Activated CD8-positive, alpha-beta memory T cell treated with anti-CD3 and anti-CD28 coated beads, Interleukin-2, amount 50 U/mL, for 24 hours (primary cell): ENCODE measurements around the gene GOT1.

Experiments used
- DNase-seq: peaks from one replicate; pipeline ENCODE4 v3.0.0-alpha.2; 2020; ENCODE audit errors: extremely low read depth

GOT1 gene

DNA sequence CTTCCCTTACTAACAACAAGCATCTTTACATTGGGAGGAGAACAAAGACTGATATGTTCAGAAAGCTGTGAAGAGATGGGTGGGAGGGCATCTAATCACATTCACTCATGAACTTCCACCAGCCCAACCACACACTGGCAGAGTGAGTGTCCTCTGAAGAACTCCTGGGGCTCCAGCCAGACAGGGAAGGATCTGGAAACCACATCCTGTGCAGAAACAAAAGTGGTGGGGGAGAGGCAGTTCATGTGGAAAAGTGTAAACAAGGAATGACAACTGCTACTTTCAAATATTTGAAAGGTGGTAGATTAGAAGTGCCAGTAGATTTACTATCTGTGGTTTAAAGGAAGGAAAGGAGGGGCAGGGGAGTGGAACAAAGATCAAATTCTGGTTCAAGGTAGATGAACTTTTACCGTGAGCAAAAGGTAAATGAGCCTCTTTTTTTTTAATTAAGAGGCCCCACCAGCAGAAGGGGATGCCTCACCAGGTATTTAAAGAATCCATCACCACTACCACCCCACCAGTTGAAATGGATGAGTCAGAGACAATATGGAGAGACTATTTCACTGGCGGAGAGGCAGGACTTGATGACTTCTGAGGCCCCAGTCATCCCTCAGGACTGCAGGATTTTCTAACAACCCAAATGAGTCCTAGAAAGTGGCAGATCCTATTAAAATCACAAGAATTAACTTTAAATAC is 34.5 kb downstream of the GOT1 start:
- no peak for DNase-seq

DNA sequence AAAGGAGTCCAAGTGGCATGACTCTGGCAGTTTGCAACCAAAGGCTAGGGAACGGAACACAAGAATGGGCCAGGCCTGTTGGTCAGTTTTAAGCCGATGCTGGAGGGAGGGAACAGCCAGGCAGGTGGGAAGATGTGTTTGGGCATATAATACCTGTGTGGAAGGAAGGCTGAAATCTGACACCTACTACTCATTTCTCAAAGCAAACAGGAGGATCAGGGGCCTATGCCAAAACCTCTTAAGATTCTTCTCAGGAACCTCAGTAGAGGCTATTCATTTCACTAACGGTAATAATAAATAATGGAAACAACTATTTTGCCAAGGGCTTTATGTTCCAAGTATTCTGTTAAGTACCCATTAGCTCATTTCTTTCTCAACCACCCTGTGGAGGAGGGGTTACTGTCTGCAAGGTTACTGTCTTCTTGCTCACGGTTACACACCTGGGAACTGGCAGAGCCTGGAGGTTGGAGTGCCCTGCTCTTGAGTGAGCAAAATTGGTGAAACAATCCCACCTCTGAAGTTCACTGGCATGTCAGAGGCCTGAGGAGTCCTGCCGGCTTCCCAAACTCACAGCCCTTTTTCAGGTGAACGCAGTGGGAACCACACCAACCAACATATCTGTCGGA is 35.5 kb downstream of the GOT1 start:
- DNase-seq: no peak

DNA sequence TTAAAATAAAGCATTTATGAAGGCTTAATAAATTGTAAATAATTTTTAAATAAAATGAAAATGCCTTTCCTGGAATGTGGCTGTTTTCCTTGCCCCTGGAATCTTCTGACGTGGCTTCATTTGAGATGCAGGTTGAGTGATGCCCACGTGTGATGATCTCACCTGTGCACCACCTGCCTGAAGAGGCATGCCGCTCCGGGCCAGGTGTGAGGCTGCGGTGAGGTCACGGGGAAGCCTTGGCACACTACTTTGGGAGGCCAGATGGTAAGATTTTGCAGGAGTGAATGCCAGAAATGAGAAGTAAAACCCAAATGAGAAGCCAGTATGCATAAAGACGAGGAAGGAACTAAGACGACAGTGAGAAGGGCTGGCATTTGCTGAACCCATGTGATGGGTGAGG is 36.2 kb downstream of the GOT1 start:
- no peak for DNase-seq

DNA sequence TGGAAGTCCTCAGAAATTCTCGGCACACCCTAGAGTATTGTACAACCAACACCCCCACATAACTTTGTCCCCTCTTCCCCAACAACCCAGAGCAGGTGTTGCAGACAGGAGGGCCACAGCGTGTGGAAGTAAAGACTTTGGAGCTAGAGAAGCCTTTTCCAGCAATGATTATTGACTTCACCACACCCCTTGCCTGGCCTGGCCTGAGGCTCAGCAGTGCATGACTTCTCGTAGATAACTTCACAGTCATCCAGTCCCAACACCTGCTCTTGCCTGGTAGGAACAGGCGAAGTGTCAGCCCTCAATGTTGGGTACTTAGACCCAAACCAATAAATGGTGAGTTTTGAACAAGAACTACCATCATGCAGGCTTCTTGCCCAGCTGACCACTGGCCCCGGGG is 36.7 kb downstream of the GOT1 start:
- no peak for DNase-seq

DNA sequence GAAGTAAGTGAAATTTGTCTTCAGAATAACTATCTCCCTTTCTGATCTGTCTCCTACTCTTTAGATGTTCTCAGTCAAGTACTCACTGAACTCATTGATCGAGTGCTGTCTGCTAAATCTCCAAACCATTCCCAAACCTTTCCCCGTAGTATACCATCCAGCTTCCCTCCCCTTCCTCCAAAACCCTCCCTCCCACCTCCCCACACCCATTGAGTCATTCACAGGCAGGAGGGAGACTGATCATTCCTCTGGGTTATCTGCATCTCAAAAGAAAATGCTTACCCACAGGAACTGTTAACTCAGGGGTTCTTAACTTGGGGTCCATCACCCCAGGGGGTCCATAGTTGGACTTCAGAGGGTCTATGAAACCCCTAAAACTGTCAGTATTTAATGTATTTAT is 37.4 kb downstream of the GOT1 start:
- DNase-seq: no peak

DNA sequence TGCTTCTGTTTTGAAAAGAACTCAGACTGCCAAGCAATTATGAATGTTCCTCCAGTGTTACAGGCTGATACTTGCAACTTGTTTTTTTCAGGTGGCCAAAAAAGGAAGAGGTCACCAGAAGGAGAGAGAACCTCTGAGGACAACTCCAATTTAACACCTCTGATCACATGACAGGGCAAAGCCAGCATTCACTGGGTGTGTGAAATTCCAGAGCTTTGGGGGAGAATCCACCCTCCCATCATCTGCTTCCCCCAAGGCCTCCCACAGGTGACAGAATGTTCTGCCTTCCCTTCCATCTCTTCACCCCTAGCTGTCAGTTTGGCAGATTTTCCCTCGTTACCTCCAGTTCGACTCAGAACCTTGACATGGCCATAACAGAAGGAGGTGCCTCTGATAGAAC is 39.1 kb downstream of the GOT1 start:
- DNase-seq: no peak

DNA sequence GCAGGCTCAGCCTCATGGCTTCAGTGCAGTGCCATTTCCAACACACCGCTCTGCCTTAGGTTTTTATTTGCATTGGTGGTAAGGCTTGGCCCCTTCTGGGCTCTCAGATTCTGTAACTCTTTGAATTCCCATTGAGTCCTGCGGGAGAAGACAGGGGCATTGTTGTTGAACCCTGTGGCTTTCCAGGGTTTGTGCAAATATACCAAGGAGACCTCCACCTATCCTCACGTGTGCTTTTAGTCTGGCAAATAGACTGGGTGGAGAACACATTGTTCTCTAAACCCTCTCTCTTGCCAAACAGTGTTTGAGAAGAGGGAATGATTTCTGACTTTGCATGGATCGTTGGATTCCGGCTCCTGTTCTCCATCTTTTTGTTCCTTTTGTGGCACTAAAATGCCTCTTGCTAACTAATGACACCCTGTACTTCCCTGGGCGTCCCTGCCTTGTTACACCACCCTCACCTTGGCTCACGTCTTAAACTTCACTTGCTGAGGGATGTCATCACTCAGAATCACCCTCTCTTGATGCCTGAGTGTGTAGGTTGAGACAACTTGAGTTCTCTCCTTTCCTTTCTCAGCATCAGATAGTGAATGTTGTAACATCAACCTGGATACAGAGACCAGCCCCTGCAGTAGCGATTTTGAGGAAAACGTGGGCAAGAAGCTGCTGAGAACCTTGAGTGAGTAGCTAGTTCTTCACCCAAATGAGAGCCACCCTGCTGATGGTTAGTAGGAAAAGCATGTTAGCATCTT is 40.5 kb downstream of the GOT1 start:
- DNase-seq: no peak

DNA sequence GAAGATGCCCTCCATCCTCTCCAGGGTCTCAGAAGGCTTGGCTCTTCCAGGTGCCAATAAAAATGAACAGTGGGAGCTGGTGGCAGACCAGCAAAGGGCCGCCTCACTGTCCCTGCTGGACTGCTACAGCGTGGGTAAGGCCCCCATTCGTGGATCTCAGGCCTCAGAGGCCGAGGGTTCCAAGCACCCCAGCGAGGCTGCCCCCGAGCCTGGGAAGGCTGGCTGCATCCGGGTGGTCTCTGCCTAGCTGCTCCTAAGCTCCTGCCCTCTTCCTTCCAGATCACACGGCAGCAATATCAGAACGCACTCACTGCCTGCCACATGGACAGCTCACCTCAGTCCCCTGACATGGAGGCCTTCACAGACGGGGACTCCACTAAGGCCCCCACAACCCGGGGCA is 42.9 kb downstream of the GOT1 start:
- DNase-seq: no peak

DNA sequence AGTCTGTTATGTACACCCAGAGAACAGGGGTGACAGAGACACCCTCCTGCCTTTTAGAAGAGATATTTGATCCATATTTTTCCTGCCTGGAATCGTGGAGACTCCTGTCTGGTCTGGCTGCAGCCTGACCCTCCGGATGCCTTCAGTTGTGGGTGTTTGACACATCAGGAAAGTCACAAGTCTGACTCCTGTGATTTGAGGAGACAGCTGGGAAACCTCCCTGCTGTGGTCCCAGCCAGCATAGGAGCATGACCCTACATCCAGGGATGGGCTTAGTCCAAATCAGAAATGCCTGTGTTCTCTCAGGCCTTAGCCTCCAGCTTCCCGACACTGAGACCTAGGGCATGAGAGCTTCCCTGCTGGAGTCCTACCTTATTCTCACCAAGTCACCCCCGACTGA is 43.4 kb downstream of the GOT1 start:
- DNase-seq: no peak

DNA sequence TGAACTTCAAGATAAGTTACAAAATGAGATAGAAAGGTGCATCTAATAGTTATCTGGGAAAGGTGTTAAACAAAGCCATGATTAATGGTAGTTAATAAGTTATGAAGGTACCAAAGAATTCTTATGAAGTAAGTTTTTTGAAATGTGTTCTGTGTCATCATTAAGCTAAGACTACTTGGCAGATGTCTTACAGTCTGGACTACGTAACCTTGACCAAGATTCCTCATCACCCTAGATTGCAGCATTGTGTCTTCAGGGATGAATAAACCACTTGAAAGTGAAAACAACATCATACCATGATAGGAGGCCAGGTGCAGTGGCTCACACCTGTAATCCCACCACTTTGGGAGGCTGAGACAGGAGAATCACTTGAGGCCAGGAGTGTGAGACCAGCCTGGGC is 48.2 kb downstream of the GOT1 start:
- DNase-seq: no peak

DNA sequence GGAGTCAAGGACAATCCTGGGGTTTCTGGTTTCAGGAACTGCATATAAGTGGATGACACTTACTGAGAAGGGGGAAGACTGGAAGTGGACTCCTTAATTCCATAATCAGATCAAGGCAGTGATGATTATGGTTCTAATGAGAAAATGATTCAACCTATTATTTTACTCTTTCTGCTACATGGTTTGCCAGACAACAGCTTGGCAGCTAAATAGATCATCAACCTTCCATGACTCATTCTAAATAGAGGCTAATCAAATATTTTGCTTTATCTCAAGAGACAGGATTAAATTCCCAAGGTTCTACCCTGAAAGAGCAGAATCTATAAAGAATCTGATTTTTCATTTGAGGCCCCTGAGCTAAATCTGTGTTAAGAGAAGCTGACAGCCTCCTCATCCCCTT is 55.0 kb downstream of the GOT1 start:
- DNase-seq: no peak

DNA sequence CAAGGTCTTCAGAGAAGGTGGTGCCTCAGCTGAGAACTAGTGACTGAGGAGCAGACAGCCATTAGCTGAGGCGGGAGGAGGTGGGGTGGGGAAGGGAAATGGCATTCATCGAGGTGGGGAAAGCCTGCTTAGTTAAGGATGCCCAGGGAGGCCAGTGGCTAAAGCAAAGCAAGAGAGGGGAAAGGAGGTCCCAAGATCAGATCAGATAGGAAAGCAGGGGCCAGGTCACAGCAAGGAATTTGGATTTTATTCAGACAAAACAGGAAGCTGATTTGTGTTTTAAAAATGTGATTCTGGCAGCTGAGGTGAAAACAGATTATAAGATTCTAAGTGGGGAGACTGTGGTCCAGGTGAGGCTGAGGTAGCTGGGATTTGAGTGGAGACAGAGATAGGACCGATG is 55.5 kb downstream of the GOT1 start:
- DNase-seq: no peak

DNA sequence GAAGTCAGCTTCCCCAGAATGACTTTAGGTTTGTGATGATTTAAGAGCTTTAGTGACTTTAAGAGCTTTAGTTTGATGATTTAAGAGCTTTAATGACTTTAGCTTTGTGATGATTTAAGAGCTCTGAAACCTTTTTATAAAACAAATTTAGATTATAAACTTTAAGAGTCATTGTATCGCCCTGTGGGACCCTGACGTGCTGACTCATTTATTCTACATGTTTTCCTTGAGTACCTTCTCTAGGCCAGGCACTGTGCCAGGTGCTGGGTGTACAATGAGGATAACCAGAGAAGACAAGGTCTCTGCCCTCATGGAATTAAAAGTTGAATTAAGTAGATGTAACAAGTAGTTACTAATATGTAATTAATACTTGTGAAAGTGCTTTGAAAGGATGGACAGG is 55.9 kb downstream of the GOT1 start:
- no peak for DNase-seq

DNA sequence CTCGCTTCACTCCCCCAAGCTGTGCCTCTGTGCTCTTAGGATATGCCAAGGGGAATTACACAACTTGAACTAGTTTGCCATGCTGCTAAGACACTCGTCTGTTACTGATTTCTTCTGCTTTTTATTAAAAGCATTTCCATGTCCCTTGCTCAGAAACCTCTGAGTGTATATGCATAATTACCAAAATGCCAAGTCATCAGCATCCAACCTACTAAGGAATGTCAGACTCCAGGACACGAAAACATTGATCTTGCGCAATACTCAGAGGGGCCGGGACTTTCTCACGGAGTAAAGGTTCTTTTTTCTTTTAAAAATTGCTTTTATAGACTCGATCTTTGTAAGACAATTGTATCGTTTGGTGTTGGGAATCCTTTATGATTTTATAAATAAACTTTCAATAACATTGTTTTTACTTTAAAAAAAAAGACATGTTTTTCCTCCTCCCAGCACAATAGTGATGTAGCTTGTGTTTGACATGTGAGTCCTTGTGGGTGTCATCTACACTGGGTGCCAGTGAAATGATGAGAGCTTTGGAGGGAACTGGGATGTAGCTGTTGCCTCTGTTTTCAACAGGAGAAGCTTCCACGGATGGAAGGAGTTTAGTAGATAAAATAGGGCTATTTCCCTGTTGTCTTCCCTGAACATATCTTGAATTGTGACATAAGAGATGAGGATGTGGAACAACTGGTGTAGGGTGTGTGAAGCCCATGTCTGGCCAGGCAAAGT is 57.7 kb downstream of the GOT1 start:
- no peak for DNase-seq

DNA sequence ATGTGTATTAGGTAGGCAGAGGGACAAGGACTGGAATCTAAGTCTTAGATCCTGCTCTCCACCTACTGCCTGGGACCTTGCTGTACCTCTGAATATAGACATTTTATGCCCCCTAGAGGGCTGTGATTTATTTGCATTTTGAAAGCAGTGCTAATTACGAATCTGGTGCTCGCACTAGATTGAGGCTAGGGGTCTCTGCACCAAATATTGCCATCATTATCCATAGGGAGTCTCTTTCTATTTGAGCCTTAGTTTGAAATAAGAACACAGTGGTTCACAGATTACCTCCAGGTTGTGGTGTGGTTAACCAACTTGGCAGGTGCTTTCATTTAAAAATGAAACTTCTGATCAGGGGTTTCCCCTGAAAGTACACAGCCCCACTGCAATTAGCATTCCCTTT is 59.4 kb downstream of the GOT1 start:
- no peak for DNase-seq

DNA sequence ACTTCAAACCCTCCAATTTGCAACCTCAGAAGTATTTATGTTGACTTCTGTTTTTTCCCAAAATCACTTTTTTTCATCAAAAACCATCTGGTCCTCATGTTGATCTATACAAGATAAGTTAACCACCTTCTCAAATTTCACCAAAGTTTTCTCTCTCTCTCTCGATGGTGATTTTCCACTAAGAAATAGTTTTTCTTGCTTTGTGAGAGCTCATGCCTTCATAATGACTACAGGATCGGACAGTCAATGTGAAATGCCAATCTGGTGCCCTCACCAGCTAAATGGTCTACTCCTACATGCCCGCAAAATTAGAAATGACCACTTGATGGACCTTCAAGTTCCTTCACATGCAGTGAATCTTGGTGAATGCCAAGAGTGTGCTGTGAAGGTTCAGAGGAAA is 60.9 kb downstream of the GOT1 start:
- no peak for DNase-seq

DNA sequence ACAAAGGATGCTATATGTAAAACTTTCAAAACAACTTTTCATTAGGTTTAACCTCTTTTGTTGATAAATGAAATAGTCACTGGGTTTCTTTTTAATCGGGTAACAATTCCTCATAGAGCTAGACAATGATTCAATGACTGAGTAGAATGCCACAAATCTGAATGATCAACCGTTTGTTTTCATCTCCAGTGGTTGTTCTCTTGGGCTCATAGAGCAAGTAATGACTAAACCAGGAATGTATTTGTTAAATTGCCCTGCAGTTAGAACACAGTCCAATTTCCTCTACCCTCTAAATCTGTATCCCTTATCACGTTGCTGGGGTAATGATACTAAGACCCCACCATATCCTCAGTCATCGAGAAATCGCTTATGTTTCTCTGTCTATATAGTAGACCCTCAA is 61.3 kb downstream of the GOT1 start:
- DNase-seq: no peak

DNA sequence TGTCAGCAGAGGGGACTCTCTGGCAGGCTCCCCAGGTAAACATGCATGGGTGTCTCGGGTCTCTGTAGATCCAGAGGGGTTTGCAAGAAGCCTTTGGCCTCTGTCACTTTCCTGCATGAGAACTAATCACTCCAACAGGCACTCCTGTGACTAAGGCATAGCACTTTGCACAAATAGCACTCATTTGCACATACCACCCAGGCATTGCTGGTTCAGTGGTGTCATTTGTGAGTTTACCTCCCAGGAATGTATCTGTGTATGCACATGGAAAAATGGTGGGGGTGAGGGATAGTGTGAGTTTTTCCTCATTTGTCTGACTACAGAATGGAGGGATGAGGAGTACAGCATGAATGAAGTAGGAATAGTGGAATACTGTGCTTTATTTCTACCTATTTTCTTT is 61.8 kb downstream of the GOT1 start:
- no peak for DNase-seq

DNA sequence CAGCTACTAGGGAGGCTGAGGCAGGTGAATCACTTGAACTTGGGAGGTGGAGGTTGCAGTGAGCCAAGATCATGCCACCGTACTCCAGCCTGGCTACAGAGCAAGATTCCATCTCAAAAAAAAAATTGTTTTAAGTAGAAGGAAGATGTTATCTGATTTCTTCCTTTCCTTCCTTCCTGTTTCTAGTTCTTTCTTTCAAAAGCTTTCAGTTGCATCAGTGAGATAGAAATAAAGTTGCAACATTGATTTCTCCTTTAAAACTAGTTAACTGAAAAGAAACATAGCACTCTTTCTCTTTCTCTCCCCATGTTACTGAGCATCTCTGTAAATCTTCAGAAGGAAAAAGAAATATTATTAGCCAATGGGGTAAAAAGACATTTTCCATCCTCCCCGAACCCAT is 63.8 kb downstream of the GOT1 start:
- DNase-seq: no peak

DNA sequence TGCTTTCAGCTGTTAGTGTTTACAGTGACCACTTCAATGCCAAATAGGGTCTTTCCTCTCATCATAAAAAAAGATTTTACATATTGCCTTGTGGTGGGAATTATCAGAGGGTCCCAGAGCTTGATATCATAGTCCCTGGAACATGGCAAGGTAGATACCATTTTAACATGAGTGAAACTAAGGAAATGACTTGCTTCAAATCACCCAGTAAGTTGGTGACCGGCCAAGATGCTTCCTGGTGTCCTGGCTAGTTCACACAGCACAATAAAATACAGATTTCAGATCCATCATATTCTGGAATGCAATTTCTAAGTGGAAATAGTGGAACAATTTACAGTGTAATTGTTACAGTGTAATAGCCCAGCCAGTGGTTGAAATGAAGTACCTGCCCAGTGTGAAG is 64.7 kb downstream of the GOT1 start:
- DNase-seq: no peak

DNA sequence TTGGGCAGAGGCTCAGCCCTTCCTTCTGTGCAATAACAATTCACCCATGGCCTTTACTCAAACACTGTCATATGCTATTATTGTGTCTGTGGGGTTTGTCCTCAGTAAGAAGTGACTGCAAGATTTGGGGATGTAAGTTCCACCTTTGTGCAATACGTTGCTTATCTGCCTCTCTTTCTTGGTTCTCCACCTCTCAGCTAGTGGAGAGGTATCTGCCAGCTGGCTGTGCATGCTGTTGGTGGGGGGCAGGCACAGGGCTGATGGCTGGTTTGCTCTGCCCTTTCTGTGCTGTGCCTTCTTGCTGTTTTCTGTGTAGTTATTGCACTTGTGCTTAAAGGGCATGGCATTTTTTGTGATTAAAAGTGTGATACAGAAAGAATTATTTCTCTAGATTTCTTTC is 65.1 kb downstream of the GOT1 start:
- DNase-seq: no peak

DNA sequence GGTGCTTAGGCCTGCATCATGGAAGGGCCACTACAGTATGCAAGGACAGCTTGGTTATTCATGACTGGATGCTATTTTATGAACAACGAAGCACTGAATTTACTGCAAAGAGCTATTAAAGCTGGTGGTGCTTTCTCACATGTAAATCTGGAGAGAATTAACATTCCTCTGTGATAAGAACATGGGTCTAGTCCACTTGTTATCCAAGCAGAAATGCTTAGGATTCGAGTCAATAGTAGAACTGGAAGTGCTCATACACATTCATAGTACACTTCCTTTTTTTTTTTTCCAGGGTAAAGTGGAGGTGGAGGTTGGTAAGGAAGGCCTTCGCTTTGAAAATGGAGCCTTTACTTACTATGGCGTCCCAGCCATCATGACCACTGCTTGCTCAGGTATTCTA is 66.3 kb downstream of the GOT1 start:
- DNase-seq: no peak

DNA sequence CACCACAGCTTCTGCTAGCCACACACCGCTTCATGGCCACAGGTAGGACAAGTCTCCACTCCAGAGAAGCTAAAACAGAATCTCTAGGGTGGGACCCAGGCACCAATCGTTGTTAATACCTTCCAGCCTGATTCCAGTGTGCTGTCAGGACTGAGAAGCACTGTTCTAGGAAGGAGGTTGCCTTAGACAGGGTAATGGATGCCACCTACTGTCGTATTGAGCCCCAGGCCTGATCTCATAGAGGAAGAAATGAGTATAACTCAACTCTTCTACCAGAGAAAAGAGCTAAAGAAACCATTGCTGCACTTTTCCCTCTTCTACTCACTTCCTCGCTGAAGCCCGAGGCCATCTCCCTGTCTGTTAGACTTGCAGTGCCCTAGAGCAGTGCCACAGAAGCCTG is 69.5 kb downstream of the GOT1 start:
- DNase-seq: no peak
